OCI-LY1 (cell line): ENCODE results near the gene CCDC14.

Source experiments
- EZH2 ChIP-seq: fragments of 200-600 bp; sonication (generic), shearing (Covaris generic); IDR thresholded peaks from 2 replicates; pipeline ENCODE4 v1.8.0; 2017; ENCODE audit warnings: borderline replicate concordance, mixed run types, mild to moderate bottlenecking, antibody characterized with exemption, low read length, moderate library complexity, mixed read lengths
- TF ChIP-seq, protein P1 (sequence below): fragments of 200-600 bp; sonication (generic), shearing (Covaris generic); IDR thresholded peaks from 2 replicates; pipeline ENCODE4 v1.5.1; 2017; ENCODE audit warnings: mild to moderate bottlenecking, antibody characterized with exemption, low read length, moderate library complexity, mixed read lengths

DNA sequence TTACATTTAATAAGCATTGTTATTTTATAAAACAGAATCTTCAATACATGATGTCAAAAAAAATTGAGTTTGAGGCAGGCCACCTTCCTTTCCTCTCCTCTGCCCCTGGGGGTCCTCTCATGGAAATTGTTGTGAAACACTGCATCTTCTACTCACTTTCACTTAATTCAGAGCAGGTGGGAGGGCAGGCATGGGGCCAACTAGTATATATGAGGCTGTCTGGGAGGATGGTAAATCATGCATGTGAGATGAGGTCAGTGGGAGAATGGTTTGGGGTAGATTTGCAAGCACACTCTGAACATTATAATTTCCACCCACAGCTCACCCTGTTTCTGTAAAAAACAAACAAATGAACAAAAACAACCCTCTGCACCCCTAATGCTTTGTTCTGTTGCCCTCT, 10.4 kb upstream of the CCDC14 start:
- TF ChIP-seq, protein P1, sequence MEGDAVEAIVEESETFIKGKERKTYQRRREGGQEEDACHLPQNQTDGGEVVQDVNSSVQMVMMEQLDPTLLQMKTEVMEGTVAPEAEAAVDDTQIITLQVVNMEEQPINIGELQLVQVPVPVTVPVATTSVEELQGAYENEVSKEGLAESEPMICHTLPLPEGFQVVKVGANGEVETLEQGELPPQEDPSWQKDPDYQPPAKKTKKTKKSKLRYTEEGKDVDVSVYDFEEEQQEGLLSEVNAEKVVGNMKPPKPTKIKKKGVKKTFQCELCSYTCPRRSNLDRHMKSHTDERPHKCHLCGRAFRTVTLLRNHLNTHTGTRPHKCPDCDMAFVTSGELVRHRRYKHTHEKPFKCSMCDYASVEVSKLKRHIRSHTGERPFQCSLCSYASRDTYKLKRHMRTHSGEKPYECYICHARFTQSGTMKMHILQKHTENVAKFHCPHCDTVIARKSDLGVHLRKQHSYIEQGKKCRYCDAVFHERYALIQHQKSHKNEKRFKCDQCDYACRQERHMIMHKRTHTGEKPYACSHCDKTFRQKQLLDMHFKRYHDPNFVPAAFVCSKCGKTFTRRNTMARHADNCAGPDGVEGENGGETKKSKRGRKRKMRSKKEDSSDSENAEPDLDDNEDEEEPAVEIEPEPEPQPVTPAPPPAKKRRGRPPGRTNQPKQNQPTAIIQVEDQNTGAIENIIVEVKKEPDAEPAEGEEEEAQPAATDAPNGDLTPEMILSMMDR = no peak
- TF ChIP-seq EZH2 = no peak
